ENCODE results near the gene RPS14.
"Not testable (repeated sequence)": the region's sequence is repeated elsewhere in the genome, so short reads cannot be mapped to it uniquely, and the experiment has no call there.

Gene RPS14

DNA sequence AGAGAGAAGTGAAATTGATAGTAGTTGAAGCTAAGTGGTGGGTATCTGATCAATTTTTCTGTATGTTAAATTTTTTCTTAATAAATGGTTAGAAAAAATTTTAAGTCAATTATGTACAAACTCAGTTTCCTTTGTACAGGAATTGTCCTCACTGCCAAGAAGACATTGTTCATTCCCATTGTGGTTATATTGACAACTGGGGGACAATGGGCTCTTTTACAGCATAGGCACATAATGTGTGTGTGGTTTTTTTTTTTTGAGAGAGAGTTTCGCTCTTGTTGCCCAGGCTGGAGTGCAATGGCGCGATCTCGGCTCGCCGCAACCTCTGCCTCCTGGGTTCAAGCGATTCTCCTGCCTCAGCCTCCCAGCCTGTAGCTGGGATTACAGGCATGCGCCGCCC is 23.4 kb downstream of the RPS14 start:
- not testable (repeated sequence) for DNase-seq; H3K9me3 Mint-ChIP-seq; H3K4me3 Mint-ChIP-seq; H3K36me3 Mint-ChIP-seq (ENCODE audit: low read depth); H3K27ac Mint-ChIP-seq; H3K4me1 Mint-ChIP-seq (ENCODE audit: low read depth); H3K27me3 Mint-ChIP-seq

DNA sequence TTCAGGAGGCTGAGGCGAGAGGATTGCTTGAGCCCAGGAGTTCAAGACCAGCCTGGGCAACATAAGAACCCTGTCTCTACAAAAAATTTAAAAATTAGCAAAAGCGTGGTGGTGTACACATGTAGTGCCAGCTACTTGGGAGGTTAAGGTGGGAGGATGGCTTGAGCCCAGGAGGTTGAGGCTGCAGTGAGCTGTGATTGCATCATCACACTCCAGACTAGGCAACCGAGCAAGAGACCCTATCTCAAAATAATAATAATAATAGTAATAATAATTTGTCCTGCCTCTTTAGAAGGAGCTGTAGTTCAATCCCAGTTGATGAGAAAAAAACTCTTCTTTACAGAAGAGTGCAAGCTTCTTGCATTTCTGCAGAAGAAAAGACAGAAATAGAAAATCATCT is 26.8 kb downstream of the RPS14 start:
- DNase-seq, result no peak
- Mint-ChIP-seq H3K4me3 (no peak overlapping the region), H3K36me3 (ENCODE audit: low read depth) (no peaks in the 10 kb centered on the region), H3K27me3 (no peaks in the 10 kb centered on the region), H3K4me1 (ENCODE audit: low read depth) (no peaks in the 10 kb centered on the region), H3K9me3 (no peaks in the 10 kb centered on the region), H3K27ac (no peak overlapping the region)

DNA sequence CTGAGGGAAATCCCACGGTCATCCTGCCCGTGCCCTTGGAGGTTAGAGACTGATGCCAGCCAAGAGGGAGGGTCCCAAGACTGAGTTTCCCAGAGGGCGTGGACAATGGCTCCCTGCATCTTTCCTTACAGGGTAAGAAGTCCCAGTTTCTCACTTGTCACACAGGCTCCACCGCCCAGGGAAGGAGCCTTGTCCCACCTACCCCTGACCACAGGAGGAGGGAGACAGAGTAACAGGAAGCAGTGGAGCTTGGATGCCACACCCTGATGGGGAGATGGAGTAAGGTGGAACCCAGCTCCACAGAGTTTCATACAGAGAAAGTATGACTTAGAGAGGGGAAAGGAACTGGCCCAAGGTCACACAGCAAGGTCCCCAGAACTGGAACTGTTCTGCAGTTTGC is 27.5 kb downstream of the RPS14 start:
- H3K9me3 Mint-ChIP-seq, result no peaks in the 10 kb centered on the region
- no peak overlapping the region for H3K4me3 Mint-ChIP-seq
- no peaks in the 10 kb centered on the region for H3K36me3 Mint-ChIP-seq (ENCODE audit: low read depth)
- H3K27me3 Mint-ChIP-seq, result no peaks in the 10 kb centered on the region
- no peak for DNase-seq
- no peaks in the 10 kb centered on the region for H3K4me1 Mint-ChIP-seq (ENCODE audit: low read depth)
- no peak overlapping the region for H3K27ac Mint-ChIP-seq

DNA sequence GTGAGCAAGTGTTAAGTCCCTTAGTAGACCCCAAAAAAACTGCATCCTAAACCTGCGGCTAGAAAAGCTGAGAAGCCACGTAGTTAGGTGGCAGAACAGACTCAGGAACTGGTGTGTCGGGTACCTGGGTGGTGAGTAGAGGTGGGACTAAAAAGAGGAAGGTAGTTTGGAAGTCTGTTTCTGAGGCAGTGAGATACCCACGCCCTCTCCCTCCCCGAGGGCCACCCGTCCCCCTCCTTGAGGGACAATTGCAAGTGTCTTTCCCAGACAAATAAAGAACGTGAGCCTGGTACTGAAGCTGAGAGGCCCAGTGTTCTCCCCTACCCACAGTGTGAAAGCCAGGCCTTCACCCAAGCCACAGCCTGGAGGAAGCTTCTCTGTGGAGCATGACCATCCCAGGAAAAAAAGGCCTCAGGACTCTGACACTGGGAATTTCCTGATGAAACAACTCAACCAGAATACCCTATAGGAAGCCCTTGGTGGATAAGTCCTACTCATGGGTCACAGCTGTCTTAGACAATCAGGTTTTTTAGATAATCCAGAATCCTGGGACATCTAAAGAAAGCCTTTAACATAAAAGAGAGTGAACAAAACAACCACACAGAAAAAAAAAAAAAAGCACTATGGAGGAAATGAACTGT is 29.8 kb downstream of the RPS14 start:
- Mint-ChIP-seq H3K36me3 (ENCODE audit: low read depth) (no peaks in the 10 kb centered on the region), H3K27me3 (no peaks in the 10 kb centered on the region), H3K27ac (no peak overlapping the region), H3K9me3 (no peaks in the 10 kb centered on the region), H3K4me1 (ENCODE audit: low read depth) (no peaks in the 10 kb centered on the region), H3K4me3 (no peak overlapping the region)
- DNase-seq, result no peak

DNA sequence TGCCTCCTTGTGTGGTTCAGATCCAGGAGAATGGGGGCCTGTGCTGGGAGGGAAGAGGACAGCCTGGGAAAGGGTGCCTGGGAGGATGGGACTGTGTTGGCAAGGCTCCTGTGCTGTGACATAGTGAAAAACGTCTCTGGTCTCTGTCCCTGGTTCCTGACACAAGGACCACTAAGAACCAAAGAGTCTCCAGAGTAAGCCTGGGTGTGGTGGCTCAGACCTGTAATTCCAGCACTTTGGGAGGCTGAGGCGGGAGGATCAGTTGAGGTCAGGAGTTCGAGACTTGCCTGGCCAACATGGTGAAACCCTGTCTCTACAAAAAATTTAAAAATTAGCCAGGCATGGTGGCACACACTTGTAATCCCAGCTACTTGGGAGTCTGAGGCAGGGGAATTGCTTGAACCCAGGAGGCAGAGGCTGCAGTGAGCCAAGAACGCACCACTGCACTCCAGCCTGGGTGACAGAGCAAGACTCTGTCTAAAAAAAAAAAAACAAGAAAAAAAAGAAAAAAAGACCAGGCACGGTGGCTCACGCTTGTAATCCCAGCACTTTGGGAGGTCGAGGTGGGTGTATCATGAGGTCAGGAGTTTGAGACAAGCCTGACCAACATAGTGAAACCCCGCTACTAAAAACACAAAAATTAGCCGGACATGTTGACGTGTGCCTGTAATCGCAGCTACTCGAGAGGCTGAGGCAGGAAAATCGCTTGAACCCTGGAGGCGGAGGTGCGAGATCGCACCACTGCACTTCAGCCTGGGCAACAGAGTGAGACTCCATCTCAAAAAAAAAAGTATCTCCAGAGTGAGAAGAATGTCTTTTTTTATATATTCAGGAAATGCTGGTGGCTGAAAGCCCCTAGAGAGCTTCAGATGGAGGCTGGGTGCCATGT is 35.4 kb downstream of the RPS14 start:
- not testable (repeated sequence) for H3K4me3 Mint-ChIP-seq, H3K9me3 Mint-ChIP-seq, H3K27me3 Mint-ChIP-seq
- peaks cover 15% of the 10 kb centered on the region for H3K36me3 Mint-ChIP-seq (ENCODE audit: low read depth)
- peaks cover 36% of the 10 kb centered on the region for H3K4me1 Mint-ChIP-seq (ENCODE audit: low read depth)
- H3K27ac Mint-ChIP-seq, result peak overlapping the region; percentile 99
- peak; percentile 31 for DNase-seq

DNA sequence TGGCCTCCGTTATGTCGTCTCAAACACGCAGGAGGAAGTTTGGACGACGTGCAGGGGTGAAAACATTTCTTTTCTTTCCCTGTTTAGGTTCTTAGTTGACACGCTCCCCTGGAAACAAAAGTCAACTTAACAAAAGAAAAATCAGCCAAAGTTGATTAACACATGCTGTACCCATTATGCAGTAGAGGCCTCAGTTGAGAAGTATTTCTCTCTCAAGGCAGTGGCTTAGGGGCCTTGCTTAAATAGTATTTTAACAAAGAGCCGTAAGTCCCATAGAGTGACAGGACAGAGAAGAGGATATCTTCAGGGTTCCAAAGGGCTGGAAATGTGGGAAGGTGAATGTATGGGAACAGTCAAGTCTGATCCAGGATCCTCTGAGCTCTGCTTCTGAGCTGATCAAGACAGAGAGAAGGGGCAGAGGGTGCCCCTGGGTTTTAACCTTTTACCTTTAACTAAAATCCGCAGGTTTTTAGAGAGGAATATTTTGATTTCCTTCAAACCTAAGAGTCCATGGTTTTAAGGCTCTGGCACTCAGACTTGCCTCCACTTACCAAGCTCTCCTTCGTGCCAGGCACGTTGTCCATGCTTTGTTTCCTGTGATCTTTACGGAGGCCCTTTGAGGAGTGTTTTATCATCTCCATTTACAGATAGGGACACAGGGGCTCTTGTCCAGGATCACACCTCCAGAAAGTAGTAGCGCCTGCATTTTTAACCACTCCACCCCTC is 36.2 kb downstream of the RPS14 start:
- H3K4me1 Mint-ChIP-seq (ENCODE audit: low read depth), result peaks cover 41% of the 10 kb centered on the region
- peaks cover 22% of the 10 kb centered on the region for H3K36me3 Mint-ChIP-seq (ENCODE audit: low read depth)

DNA sequence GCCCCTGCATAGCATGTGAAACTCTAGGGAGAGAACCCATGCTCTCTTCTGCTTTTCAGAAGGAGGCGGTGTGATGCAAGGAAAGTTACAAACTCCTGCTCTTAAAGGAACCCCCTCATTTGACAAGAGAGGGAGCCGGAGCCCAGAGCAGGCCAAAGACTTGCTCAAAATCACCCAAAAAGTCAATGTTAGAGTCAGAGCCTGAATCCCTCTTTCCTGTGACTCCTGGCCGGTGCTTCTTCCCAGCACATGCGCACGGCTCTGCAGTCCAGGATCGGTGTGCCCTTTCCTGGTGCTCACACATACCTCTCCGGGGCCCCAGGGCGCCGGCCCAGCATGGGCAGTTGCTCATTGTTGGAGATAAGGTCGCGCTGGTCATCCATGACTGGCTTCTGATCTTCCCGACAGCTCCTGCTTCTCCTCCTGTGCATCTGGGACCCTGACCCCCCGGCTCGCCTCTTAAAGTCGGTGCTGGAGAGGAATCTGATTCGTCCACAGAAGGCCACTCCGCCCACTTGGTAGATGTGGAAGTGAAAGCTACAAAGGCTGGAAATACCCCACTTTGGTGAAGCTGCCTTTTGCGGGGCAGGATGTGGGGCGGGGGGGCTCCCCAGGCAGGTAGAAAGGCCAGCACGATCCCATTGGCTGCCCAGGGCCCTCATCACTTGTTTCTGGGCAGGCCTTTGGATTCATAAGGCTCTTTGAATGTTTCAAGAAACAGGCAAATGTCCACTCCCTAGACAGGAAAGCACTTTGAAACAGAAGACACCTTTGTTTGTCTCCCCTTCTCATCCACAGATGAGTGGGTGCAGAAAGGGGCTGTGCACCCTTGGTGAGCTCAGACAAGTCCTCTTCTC is 37.0 kb downstream of the RPS14 start, which contains the start of gene CD74:
CD74 (minus strand) TSS at position 592 of the 857 bp plus-strand sequence; CDS start at position 431, 161 bp downstream.
- H3K9me3 Mint-ChIP-seq, result no peaks in the 10 kb centered on the region
- H3K4me3 Mint-ChIP-seq, result peak within 1 kb of the TSS; percentile 97
- H3K27me3 Mint-ChIP-seq, result no peaks in the 10 kb centered on the region
- H3K4me1 Mint-ChIP-seq (ENCODE audit: low read depth), result peaks cover 44% of the 10 kb centered on the region
- H3K36me3 Mint-ChIP-seq (ENCODE audit: low read depth), result peaks cover 30% of the 10 kb centered on the region
- DNase-seq, result peak; percentile 89
- peak within 1 kb of the TSS; percentile 99 for H3K27ac Mint-ChIP-seq

More for the DNA sequence above, 36.2 kb downstream of the RPS14 start:
- DNase-seq, result no peak
- H3K27ac Mint-ChIP-seq, result peak overlapping the region; percentile 99
- no peaks in the 10 kb centered on the region for H3K27me3 Mint-ChIP-seq
- H3K4me3 Mint-ChIP-seq, result peak overlapping the region; percentile 97
- no peaks in the 10 kb centered on the region for H3K9me3 Mint-ChIP-seq

DNA sequence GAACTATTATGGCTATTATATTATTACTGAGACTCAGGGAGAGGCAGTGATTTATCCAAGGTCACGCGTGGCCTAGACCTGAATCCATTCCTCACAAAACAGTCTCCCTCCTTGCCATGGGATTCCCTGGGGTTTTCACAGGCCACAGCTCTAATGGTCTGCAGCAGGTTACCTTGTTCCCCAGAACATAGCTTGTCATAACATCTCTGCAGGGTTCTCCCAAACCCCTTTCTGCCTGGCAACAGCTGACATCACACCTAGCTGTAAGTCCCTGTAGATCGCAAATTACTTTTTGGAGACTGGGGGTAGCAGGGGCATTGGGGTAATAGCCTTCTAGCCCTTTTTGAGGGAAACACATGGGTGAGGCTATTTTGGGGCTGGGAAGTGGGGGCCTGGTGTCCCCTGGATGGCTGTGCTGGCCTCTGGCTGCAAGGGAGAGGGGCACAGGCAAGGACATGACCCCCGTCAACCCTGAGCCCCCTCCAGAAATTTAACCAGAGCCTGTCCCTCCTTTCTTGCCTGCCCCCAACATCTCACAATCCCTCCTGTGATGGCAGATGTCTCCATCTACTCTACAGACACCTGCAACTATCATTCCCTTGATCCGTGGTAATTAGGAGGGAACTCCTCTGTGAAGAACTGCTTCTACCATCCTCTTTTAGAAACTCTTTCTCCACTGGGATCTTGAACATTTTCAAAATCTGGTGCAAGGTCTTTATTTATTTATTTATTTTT is 38.1 kb downstream of the RPS14 start:
- H3K4me1 Mint-ChIP-seq (ENCODE audit: low read depth), result peaks cover 44% of the 10 kb centered on the region
- peaks cover 40% of the 10 kb centered on the region for H3K36me3 Mint-ChIP-seq (ENCODE audit: low read depth)
- DNase-seq, result peak; percentile 72
- no peaks in the 10 kb centered on the region for H3K9me3 Mint-ChIP-seq
- peak overlapping the region; percentile 97 for H3K4me3 Mint-ChIP-seq
- peak overlapping the region; percentile 99 for H3K27ac Mint-ChIP-seq
- no peaks in the 10 kb centered on the region for H3K27me3 Mint-ChIP-seq

DNA sequence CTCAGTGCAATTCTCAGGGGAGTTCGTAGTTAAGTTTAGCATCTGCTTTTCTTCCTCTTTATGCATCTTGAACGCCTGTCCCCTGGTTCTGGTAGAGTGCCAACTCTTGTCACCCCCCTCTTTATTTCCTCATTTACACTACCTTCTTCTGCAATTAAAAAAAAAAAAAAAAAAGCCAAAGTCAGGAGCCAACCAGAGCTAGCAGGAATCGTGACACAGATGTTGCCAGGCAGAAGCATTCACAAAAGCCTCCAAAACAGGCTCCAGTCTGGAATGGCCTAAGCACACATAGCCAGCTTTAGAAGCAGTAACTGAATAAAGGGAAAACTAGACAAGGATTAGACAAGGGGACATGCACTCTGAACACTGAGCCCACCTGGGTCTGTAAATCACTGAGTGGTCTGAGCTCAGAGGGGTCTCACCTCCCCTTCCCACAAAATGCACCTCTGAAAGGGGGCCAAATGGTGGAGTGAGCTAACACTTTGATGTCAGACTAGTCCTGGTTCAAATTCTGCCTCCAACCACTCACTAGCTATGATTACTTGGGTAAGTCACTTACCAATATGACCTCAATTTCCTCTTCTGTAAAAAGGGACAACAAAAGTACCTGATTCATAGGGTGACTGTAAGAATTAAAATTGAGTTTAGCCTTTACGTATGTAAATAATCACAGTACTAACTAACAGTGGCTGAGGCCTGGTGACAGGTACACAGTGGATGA is 38.9 kb downstream of the RPS14 start:
- DNase-seq, result no peak
- H3K4me1 Mint-ChIP-seq (ENCODE audit: low read depth), result peaks cover 44% of the 10 kb centered on the region

DNA sequence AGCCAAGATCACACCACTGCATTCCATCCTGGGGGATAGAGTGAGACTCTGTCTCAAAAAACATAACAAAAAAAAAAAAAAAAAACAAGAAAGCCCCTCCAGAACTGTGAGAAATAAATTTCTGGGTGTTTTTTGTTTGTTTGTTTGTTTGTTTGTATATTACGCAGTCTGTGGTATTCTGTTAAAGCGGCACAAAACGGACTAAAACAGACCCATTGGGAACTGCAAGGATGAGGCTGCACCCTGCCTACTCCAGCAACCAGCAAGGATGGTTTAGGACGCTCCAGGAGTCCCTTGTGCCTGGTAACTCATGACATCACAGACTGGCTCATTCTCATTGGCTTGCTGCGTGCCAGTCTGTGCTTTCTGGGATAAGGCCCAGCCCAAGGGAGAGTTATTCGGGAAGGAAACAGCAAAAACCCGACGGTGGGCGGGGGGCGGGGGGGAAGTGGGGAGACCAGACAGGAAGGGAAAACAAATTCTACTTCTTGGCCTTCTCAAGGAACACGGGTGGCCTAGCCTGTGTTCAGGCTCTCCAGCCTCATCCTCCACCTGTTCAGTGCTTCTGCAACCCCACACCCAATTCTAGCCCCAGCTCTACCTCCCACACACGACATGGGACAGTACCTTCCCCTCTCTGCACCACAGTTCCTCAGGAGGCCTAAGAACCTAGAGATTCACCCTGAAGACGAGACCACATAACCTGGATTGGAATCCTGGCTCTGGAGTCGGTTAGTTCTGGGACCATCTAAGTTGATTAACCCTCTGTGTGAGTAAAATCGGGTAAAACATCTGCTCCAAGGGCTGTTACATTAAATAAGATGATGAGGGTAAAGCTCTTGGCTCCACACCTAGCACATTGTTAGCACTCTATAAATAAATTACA is 39.7 kb downstream of the RPS14 start:
- Mint-ChIP-seq H3K27ac (peak overlapping the region; percentile 99), H3K9me3 (no peaks in the 10 kb centered on the region), H3K36me3 (ENCODE audit: low read depth) (peaks cover 54% of the 10 kb centered on the region), H3K27me3 (no peaks in the 10 kb centered on the region), H3K4me3 (peak overlapping the region; percentile 97), H3K4me1 (ENCODE audit: low read depth) (peaks cover 44% of the 10 kb centered on the region)
- peak; percentile 58 for DNase-seq

More for the DNA sequence above, 38.9 kb downstream of the RPS14 start:
- Mint-ChIP-seq H3K36me3 (ENCODE audit: low read depth) (peaks cover 47% of the 10 kb centered on the region), H3K9me3 (no peaks in the 10 kb centered on the region), H3K27me3 (no peaks in the 10 kb centered on the region), H3K27ac (peak overlapping the region; percentile 99), H3K4me3 (peak overlapping the region; percentile 97)

DNA sequence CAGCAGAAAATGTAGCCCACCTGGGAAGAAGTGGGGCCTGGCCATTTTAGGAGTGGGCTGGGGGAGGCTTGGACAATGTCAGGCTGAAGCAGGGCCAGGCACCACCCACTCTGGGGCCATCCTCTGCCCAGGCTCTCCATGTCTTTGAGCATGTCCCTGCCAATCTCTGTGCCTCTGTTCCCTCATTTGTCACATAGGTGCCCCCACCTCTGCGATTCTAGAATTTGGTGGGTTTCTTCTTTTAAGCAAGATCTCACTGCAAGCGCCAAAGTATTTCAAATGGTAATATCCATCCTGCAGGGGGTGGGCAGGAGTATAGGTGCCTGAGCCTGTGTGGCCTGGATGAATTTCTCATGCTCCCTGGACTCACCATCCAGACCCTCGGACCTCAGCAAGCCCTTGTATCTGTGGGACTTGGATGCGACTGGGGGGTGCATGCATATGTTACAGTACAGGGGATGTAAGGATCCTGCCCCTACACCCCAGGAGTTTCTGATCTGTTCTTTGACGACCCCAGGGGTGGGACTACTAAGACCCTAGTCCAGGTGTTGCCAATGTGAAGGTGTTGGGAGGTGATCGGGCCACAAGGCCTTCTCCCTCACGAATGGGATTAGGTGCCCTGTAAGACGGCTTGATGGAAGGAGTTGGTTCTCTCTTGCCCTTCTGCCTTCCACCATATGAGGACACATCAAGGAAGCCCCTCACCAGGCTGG is 41.2 kb downstream of the RPS14 start:
- no peak for DNase-seq
- Mint-ChIP-seq H3K4me3 (no peak overlapping the region), H3K36me3 (ENCODE audit: low read depth) (peaks cover 68% of the 10 kb centered on the region)

More for the DNA sequence above, 41.2 kb downstream of the RPS14 start:
- Mint-ChIP-seq H3K27me3 (no peaks in the 10 kb centered on the region), H3K9me3 (no peaks in the 10 kb centered on the region), H3K27ac (peak overlapping the region; percentile 37), H3K4me1 (ENCODE audit: low read depth) (peaks cover 40% of the 10 kb centered on the region)

All from activated T-cell treated with anti-CD3 and anti-CD28 coated beads, Interleukin-2, amount 50 U/mL, for 24 hours (primary cell).